GM12878 (cell line): Measurements from ENCODE around the gene ADSS2. TPM values are rescaled to one million over a fixed set of nuclear protein-coding genes. Genes with fewer than 3 reads are reported as not detected.

Source experiments
- ATAC-seq: fragments of 200-7000 bp; cut with Tn5 transposase; 3 replicates; pipeline ENCODE4 v1.9.1; 2020; ENCODE audit warnings: mild to moderate bottlenecking, moderate library complexity
- BruUV-seq: library from RNA; stranded (reverse); fragments of 400-500 nt; replicated peaks from 2 replicates; lab custom pipeline; 2021; lab: Mats Ljungman, UMichigan
- CTCF ChIA-PET: fragments of 300-600 bp; sonication (Branson Sonifier 250); formaldehyde crosslinking; extraction: SDS; loops from one replicate; lab custom pipeline; 2021; ENCODE audit warnings: inconsistent platforms; lab: Yijun Ruan, JAX
- POLR2A ChIA-PET: fragments of 350-600 bp; formaldehyde crosslinking; extraction: SDS; loops from one replicate; lab custom pipeline; 2021; ENCODE audit warnings: inconsistent platforms; lab: Charles Lee
- RAD21 ChIA-PET: fragments of 300-600 bp; sonication (Branson Sonifier 250); formaldehyde crosslinking; loops from one replicate; lab custom pipeline; 2023; ENCODE audit warnings: antibody characterized with exemption; ENCODE audit not compliant: unreplicated experiment; lab: Charles Lee
- SMC1A ChIA-PET: fragments of 300-600 bp; sonication (Branson Sonifier 250); formaldehyde crosslinking; loops from one replicate; lab custom pipeline; 2023; ENCODE audit not compliant: unreplicated experiment, uncharacterized antibody; lab: Charles Lee
- DNase-seq: peaks from one replicate; pipeline ENCODE4 v3.0.0-alpha.2; 2011; ENCODE audit warnings: low read depth, low spot score
- FAIRE-seq: peaks from 3 replicates; lab custom pipeline; 2011; peaks lifted over from hg19 to GRCh38; lab: Jason Lieb, UNC
- H2AFZ ChIP-seq: 2 replicates; pipeline ENCODE4 v1.6.0; 2011; ENCODE audit warnings: low read depth, low read length, control low read depth; ENCODE audit not compliant: control insufficient read depth
- H3K27ac ChIP-seq: 2 replicates; pipeline ENCODE4 v1.5.1; 2011; ENCODE audit warnings: control low read depth; ENCODE audit not compliant: control insufficient read depth, insufficient read depth
- H3K27me3 ChIP-seq, 2 experiments: replicated peaks in 1 of 2; 2 replicates each; pipeline versions ENCODE4 v1.6.0 to v1.6.1; 2011; ENCODE audit warnings: low read length in 1 of 2; ENCODE audit not compliant: control insufficient read depth in 2 of 2, insufficient read depth in 2 of 2
- H3K36me3 ChIP-seq, 2 experiments: 2 replicates each; pipeline ENCODE4 v1.5.1; 2011; ENCODE audit warnings: low read length in 1 of 2; ENCODE audit not compliant: control insufficient read depth in 2 of 2, insufficient read depth in 2 of 2
- H3K4me1 ChIP-seq: 2 replicates; pipeline ENCODE4 v1.6.1; 2011; ENCODE audit warnings: mild to moderate bottlenecking, low read length, moderate library complexity, mixed read lengths; ENCODE audit not compliant: control insufficient read depth, insufficient read depth
- H3K4me2 ChIP-seq: 2 replicates; pipeline ENCODE4 v1.6.0; 2011; ENCODE audit warnings: control low read depth; ENCODE audit not compliant: control insufficient read depth, insufficient read depth
- H3K4me3 ChIP-seq: fragments of 200-600 bp; sonication (generic); 2 replicates; pipeline ENCODE4 v1.5.1; 2016
- H3K79me2 ChIP-seq: 2 replicates; pipeline ENCODE4 v1.6.0; 2011; ENCODE audit warnings: low read length; ENCODE audit not compliant: control insufficient read depth, insufficient read depth
- H3K9ac ChIP-seq: 2 replicates; pipeline ENCODE4 v1.8.0; 2011; ENCODE audit warnings: low read length, control low read depth, mixed read lengths; ENCODE audit not compliant: control insufficient read depth, insufficient read depth
- H3K9me3 ChIP-seq: replicated peaks from 3 replicates; pipeline ENCODE4 v1.5.1; 2011; ENCODE audit warnings: mild to moderate bottlenecking, low read length; ENCODE audit not compliant: control insufficient read depth, insufficient read depth
- H4K20me1 ChIP-seq: 2 replicates; pipeline ENCODE4 v1.6.0; 2011; ENCODE audit not compliant: control insufficient read depth, insufficient read depth
- BCL11A ChIP-seq: IDR thresholded peaks from 2 replicates; pipeline ENCODE4 v1.6.1; 2011; ENCODE audit warnings: low read depth, low read length
- BHLHE40 ChIP-seq, 2 experiments: fragments of 450-650 bp in 1 of 2; IDR thresholded peaks; 2 replicates each; pipeline ENCODE4 v1.6.1; 2011 to 2017; ENCODE audit warnings: low read depth in 2 of 2, borderline replicate concordance in 1 of 2, improper control_type of control experiment in 1 of 2, low read length in 1 of 2, mild to moderate bottlenecking in 1 of 2
- BMI1 ChIP-seq: fragments of 450-650 bp; IDR thresholded peaks from 2 replicates; pipeline ENCODE4 v1.6.1; 2016; ENCODE audit warnings: mild to moderate bottlenecking, moderate library complexity, borderline replicate concordance
- CBX5 ChIP-seq: sonication (generic); IDR thresholded peaks from 2 replicates; pipeline ENCODE4 v1.6.1; 2016; ENCODE audit warnings: low read depth, moderate library complexity, mild to moderate bottlenecking, inconsistent platforms
- ETV6 ChIP-seq, 2 experiments: fragments of 450-650 bp in 1 of 2; IDR thresholded peaks in 1 of 2; conservative IDR thresholded peaks in 1 of 2; 2 replicates each; pipeline ENCODE4 v1.6.1; 2014; ENCODE audit warnings: antibody characterized with exemption in 1 of 2, borderline replicate concordance in 1 of 2, low read depth in 1 of 2, mild to moderate bottlenecking in 1 of 2, moderate library complexity in 1 of 2
- IKZF2 ChIP-seq, 2 experiments: fragments of 450-650 bp; IDR thresholded peaks; 2 replicates each; pipeline ENCODE4 v1.6.1; 2017; ENCODE audit warnings: mild to moderate bottlenecking in 2 of 2, moderate library complexity in 2 of 2
- KAT2A ChIP-seq: conservative IDR thresholded peaks from 2 replicates; pipeline ENCODE4 v1.6.1; 2011; ENCODE audit warnings: low read depth, low read length; ENCODE audit not compliant: control insufficient read depth
- MXI1 ChIP-seq: fragments of 150-350 bp; IDR thresholded peaks from 2 replicates; pipeline ENCODE4 v1.6.1; 2011; ENCODE audit warnings: low read depth, mild to moderate bottlenecking, inconsistent platforms, low read length, improper control_type of control experiment
- MYB ChIP-seq: fragments of 150-350 bp; IDR thresholded peaks from 2 replicates; pipeline ENCODE4 v1.6.1; 2014; ENCODE audit warnings: mild to moderate bottlenecking, low read depth, low read length, borderline replicate concordance
- NFIC ChIP-seq: IDR thresholded peaks from 2 replicates; pipeline ENCODE4 v1.6.1; 2012; ENCODE audit warnings: low read depth, mild to moderate bottlenecking, inconsistent platforms, low read length, moderate library complexity
- PAX5 ChIP-seq: IDR thresholded peaks from 2 replicates; pipeline ENCODE4 v1.6.1; 2011; ENCODE audit warnings: low read depth, low read length, borderline replicate concordance
- POLR2AphosphoS2 ChIP-seq: IDR thresholded peaks from 2 replicates; pipeline ENCODE4 v1.6.1; 2011; ENCODE audit warnings: low read depth, mild to moderate bottlenecking, low read length, improper control_type of control experiment, moderate library complexity
- RAD51 ChIP-seq: fragments of 450-650 bp; IDR thresholded peaks from 2 replicates; pipeline ENCODE4 v1.6.1; 2016; ENCODE audit warnings: moderate library complexity, mild to moderate bottlenecking, inconsistent platforms
- RBBP5 ChIP-seq: fragments of 200-600 bp; sonication (generic); conservative IDR thresholded peaks from 2 replicates; pipeline ENCODE4 v1.6.1; 2016
- RELA ChIP-seq: fragments of 450-650 bp; IDR thresholded peaks from 2 replicates; pipeline ENCODE4 v1.8.0; 2014; ENCODE audit warnings: borderline replicate concordance; ENCODE audit not compliant: partially characterized antibody
- RUNX3 ChIP-seq: IDR thresholded peaks from 2 replicates; pipeline ENCODE4 v1.6.1; 2012; ENCODE audit warnings: low read length, inconsistent platforms
- SMAD1 ChIP-seq: fragments of 450-650 bp; IDR thresholded peaks from 2 replicates; pipeline ENCODE4 v1.6.1; 2018; ENCODE audit warnings: mild to moderate bottlenecking, low read depth; ENCODE audit not compliant: partially characterized antibody
- SMARCA5 ChIP-seq: fragments of 450-650 bp; IDR thresholded peaks from 2 replicates; pipeline ENCODE4 v1.6.1; 2017; ENCODE audit warnings: mild to moderate bottlenecking
- SPI1 ChIP-seq: IDR thresholded peaks from 2 replicates; pipeline ENCODE4 v1.6.1; 2011; ENCODE audit warnings: low read depth, mild to moderate bottlenecking, low read length, moderate library complexity, borderline replicate concordance; ENCODE audit not compliant: insufficient read depth
- SUPT20H ChIP-seq: IDR thresholded peaks from 2 replicates; pipeline ENCODE4 v1.6.1; 2011; ENCODE audit warnings: low read depth, mild to moderate bottlenecking, low read length, moderate library complexity, borderline replicate concordance; ENCODE audit not compliant: control insufficient read depth
- TCF7 ChIP-seq: IDR thresholded peaks from 2 replicates; pipeline ENCODE4 v1.6.1; 2014; ENCODE audit warnings: antibody characterized with exemption, borderline replicate concordance
- ZNF274 ChIP-seq: IDR thresholded peaks from one replicate; pipeline ENCODE4 v1.8.0; 2011; ENCODE audit not compliant: insufficient read length, insufficient read depth
- WGBS: methylation state at CpG from one replicate; pipeline ENCODE4 v1.1.6; 2016; ENCODE audit warnings: low lambda C conversion rate; ENCODE audit not compliant: insufficient replicate concordance, insufficient coverage; ENCODE audit errors: missing lambda C conversion rate; 5-methylcytosine and 5-hydroxymethylcytosine counted together
- in situ Hi-C: fragments of 300-500 bp; cut with MboI; formaldehyde crosslinking; loops from 9 replicates; pipeline ENCODE4 v1.14.3; 2018; ENCODE audit warnings: mixed read lengths
- intact Hi-C: fragments of 100-400 bp; cut with micrococcal nuclease; formaldehyde crosslinking; loops from one replicate; pipeline ENCODE4 v1.14.2; 2022; ENCODE audit not compliant: unreplicated experiment
- polyA plus RNA-seq, 11 experiments: library from polyadenylated mRNA; depleted of rRNA in 4 of 11; unstranded in 6 of 11; stranded (reverse) in 5 of 11; fragments of >200 nt; fragmentation: Nextera tagmentation in 4 of 11; fragmentation: Illumina TruSeq in 1 of 11; extraction: Ambion mirVana in 4 of 11; extraction: Trizol in 1 of 11; gene quantifications; 1 replicate in 1 of 11; 2 replicates in 10 of 11; pipeline versions ENCODE4 v1.2.1 to v1.2.3, GENCODE V29; 2011 to 2016; ENCODE audit warnings: inconsistent platforms in 2 of 11, missing spikeins in 2 of 11, low read depth in 1 of 11
- total RNA-seq, 4 experiments: library from RNA; depleted of rRNA in 3 of 4; stranded (reverse); fragments of >200 nt in 3 of 4; fragmentation: Illumina TruSeq in 1 of 4; extraction: Trizol in 1 of 4; gene quantifications; 2 replicates each; pipeline versions ENCODE4 v1.2.1 to v1.2.3, GENCODE V29; 2013 to 2021

Gene ADSS2
- total and polyA plus RNA-seq, 10 of the 15 experiments (the other 5 are each of a cell fraction or from before 2014, with no cell fraction given): 8.1 to 49.3 (median 40.6) TPM

GRCh38 chr1:244371242-244372141 is 80.2 kb downstream of the ADSS2 start:
- ChIA-PET RAD21 (interaction anchor here (0.7 kb wide), 2 partner anchors 45 to 74 kb away, joined by 3 read pairs; no protein-coding TSS in a partner anchor), SMC1A (no interaction called here), POLR2A (no interaction called here), CTCF (no interaction called here)
- WGBS: 48% methylated on average over 11 of the region's 11 CpGs
- no peaks in the 10 kb centered on the region for H3K27me3 ChIP-seq
- H3K4me1 ChIP-seq: peaks cover 7% of the 10 kb centered on the region
- DNase-seq (no peak), ATAC-seq (peak; percentile 92), FAIRE-seq (no peak)
- peak overlapping the region; percentile 60 for H3K4me2 ChIP-seq
- H3K9ac ChIP-seq: no peak overlapping the region
- no peaks in the 10 kb centered on the region; the same call in 1 of the 3 replicates for H3K9me3 ChIP-seq
- BruUV-seq: no TSS peak
- no peak for TF ChIP-seq RBBP5
- no peak for TF ChIP-seq ZNF274
- no peak for TF ChIP-seq MYB
- TF ChIP-seq NFIC: no peak
- TF ChIP-seq BMI1: no peak
- TF ChIP-seq SMARCA5: no peak
- TF ChIP-seq BHLHE40 (IDR thresholded peaks at IDR 0.05; ENCODE audit: borderline replicate concordance in 1 of 2, low read depth in 2 of 2, low read length in 1 of 2): no peak
- 0 out of 4 replicates have a peak, but pooled peaks of 1 of the 2 experiments have one; percentile 13 for TF ChIP-seq IKZF2 (IDR thresholded peaks at IDR 0.05)
- no peak for TF ChIP-seq TCF7
- no peak for TF ChIP-seq RAD51
- TF ChIP-seq SPI1: peak; percentile 71
- no peak for TF ChIP-seq ETV6 (conservative IDR thresholded peaks at IDR 0.05 in 1 of 2, IDR thresholded peaks at IDR 0.05 in 1 of 2; ENCODE audit: borderline replicate concordance in 1 of 2, low read depth in 1 of 2)
- no peak for TF ChIP-seq MXI1
- peak; percentile 66 for TF ChIP-seq RUNX3
- TF ChIP-seq SMAD1: no peak
- TF ChIP-seq KAT2A: no peak
- TF ChIP-seq POLR2AphosphoS2: no peak
- 0 out of 2 replicates have a peak, but pooled peaks have one; percentile 21 for TF ChIP-seq PAX5
- peak; percentile 37; the same call in 1 of the 2 replicates for TF ChIP-seq BCL11A
- TF ChIP-seq SUPT20H: no peak
- no peak for TF ChIP-seq RELA
- no peak for TF ChIP-seq CBX5
- no peak overlapping the region; the same call in 1 of the 2 replicates for H3K4me3 ChIP-seq
- peak overlapping the region; percentile 19; the same call in 1 of the 2 replicates for H2AFZ ChIP-seq
- H4K20me1 ChIP-seq: no peaks in the 10 kb centered on the region
- in situ Hi-C loops (no loop called here), intact Hi-C loops (no loop called here)
- H3K36me3 ChIP-seq: no peaks in the 10 kb centered on the region
- no peak overlapping the region for H3K27ac ChIP-seq
- H3K79me2 ChIP-seq: no peaks in the 10 kb centered on the region
